RWPE2 (cell line): ENCODE measurements around the gene LPCAT1.
A peak's percentile ranks its signal among the peaks of the same experiment; 100 is the strongest.

ENCODE experiments used
- ATAC-seq: fragments of 200-7000 bp; cut with Tn5 transposase; 3 replicates; pipeline ENCODE4 v1.9.1; 2021; ENCODE audit warnings: low read depth
- DNase-seq: peaks from one replicate; pipeline ENCODE4 v3.0.0-alpha.2; 2020; ENCODE audit warnings: low spot score
- H3K27ac ChIP-seq: fragments of 450-650 bp; 2 replicates; pipeline ENCODE4 v1.5.1; 2017; ENCODE audit warnings: mild to moderate bottlenecking; ENCODE audit not compliant: poor library complexity, severe bottlenecking
- H3K27me3 ChIP-seq: fragments of 250-450 bp; sonication (Bioruptor Pico); 2 replicates; pipeline ENCODE4 v1.5.1; 2021; ENCODE audit warnings: mild to moderate bottlenecking, moderate library complexity; ENCODE audit not compliant: insufficient read depth, poor library complexity, severe bottlenecking
- H3K36me3 ChIP-seq: fragments of 250-450 bp; sonication (Bioruptor Pico); 2 replicates; pipeline ENCODE4 v1.5.1; 2020; ENCODE audit warnings: low read depth, mild to moderate bottlenecking, moderate library complexity
- H3K4me1 ChIP-seq: fragments of 250-450 bp; sonication (Bioruptor Pico); 2 replicates; pipeline ENCODE4 v1.5.1; 2021; ENCODE audit warnings: mild to moderate bottlenecking, moderate library complexity; ENCODE audit not compliant: insufficient read depth, poor library complexity, severe bottlenecking
- H3K4me3 ChIP-seq: fragments of 250-450 bp; sonication (Bioruptor Pico); 2 replicates; pipeline ENCODE4 v1.5.1; 2021; ENCODE audit warnings: mild to moderate bottlenecking, moderate library complexity; ENCODE audit not compliant: severe bottlenecking
- H3K9me3 ChIP-seq: fragments of 250-450 bp; sonication (Bioruptor Pico); 2 replicates; pipeline ENCODE4 v1.5.1; 2021; ENCODE audit warnings: mild to moderate bottlenecking, moderate library complexity; ENCODE audit not compliant: severe bottlenecking
- TF ChIP-seq, protein P1 (sequence below): fragments of 450-650 bp; IDR thresholded peaks from one replicate; pipeline ENCODE4 v1.5.1; 2017; ENCODE audit warnings: mild to moderate bottlenecking, moderate library complexity; ENCODE audit not compliant: poor library complexity, severe bottlenecking

The LPCAT1 gene

DNA sequence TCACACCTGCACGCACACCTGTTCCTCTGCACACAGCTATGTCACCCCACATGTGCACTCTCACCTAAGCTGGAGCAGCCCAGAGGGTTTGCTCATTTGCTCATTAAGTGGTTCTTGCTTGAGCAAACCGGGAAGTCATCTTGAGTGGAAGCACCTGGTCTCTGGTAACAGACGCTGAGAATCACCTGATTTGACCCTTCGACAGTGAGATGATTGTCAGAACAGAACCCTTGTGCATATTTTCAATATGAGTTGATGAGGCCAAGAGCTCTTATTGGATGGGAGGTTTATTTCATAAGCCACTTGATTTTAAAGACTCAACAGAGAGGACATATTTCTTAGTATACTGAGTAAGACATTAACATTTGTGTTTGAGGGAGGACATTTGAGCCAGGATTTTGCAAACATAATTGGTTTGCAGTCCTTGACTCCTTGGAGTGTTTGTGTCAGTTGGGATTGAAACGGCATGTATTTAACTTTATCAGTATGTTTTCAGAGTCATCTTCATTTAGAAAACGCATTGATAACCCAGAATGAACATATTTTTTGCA lies 22.1 kb upstream of the LPCAT1 start:
- TF ChIP-seq, protein P1, sequence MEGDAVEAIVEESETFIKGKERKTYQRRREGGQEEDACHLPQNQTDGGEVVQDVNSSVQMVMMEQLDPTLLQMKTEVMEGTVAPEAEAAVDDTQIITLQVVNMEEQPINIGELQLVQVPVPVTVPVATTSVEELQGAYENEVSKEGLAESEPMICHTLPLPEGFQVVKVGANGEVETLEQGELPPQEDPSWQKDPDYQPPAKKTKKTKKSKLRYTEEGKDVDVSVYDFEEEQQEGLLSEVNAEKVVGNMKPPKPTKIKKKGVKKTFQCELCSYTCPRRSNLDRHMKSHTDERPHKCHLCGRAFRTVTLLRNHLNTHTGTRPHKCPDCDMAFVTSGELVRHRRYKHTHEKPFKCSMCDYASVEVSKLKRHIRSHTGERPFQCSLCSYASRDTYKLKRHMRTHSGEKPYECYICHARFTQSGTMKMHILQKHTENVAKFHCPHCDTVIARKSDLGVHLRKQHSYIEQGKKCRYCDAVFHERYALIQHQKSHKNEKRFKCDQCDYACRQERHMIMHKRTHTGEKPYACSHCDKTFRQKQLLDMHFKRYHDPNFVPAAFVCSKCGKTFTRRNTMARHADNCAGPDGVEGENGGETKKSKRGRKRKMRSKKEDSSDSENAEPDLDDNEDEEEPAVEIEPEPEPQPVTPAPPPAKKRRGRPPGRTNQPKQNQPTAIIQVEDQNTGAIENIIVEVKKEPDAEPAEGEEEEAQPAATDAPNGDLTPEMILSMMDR = no peak
- H3K27me3 ChIP-seq = no peaks in the 10 kb centered on the region
- ATAC-seq (peak; percentile 73), DNase-seq (peak; percentile 77)
- no peaks in the 10 kb centered on the region for H3K36me3 ChIP-seq
- H3K27ac ChIP-seq = peak overlapping the region; percentile 55
- peaks cover 28% of the 10 kb centered on the region for H3K4me1 ChIP-seq
- no peaks in the 10 kb centered on the region for H3K9me3 ChIP-seq
- H3K4me3 ChIP-seq = no peak overlapping the region

DNA sequence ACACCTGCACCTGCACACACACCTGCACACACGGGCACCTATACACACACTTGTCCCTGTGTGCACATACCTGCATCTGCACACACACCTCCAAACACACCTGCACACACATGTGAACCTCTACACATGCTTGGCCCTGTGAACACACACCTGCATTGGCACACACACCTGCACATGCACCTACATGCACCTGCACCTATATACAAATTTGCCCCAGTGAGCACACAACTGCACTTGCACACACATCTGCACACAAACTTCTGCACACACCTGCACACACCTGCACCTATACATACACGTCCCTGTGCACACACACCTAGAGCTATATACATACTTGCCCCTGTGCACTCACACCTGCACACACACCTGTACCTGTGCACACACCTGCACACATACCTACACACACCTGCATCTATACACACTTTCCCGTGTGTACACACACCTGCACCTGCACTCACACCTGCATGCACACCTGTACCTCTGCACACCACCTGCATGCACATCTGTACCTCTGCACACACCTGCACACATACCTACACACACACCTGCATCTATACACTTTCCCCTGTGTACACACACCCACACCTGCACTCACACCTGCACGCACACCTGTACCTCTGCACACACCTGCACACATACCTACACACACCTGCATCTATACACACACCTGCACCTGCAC lies 21.5 kb upstream of the LPCAT1 start:
- peak overlapping the region; percentile 55 for H3K27ac ChIP-seq
- ATAC-seq (no peak), DNase-seq (no peak)
- peaks cover 28% of the 10 kb centered on the region for H3K4me1 ChIP-seq
- TF ChIP-seq, protein P1 = no peak
- no peaks in the 10 kb centered on the region for H3K36me3 ChIP-seq
- no peaks in the 10 kb centered on the region for H3K9me3 ChIP-seq
- H3K27me3 ChIP-seq = no peaks in the 10 kb centered on the region
- H3K4me3 ChIP-seq = no peak overlapping the region

- ATAC-seq (no peak), DNase-seq (peak; percentile 70)
- Histone ChIP-seq H3K27me3 (no peaks in the 10 kb centered on the region), H3K36me3 (no peaks in the 10 kb centered on the region), H3K27ac (peak overlapping the region; percentile 33), H3K4me1 (peaks cover 28% of the 10 kb centered on the region), H3K4me3 (no peak overlapping the region), H3K9me3 (no peaks in the 10 kb centered on the region)
- TF ChIP-seq, protein P1 = no peak
These were observed 20.7 kb upstream of the LPCAT1 start for GRCh38 chr5:1544294-1544961.

DNA sequence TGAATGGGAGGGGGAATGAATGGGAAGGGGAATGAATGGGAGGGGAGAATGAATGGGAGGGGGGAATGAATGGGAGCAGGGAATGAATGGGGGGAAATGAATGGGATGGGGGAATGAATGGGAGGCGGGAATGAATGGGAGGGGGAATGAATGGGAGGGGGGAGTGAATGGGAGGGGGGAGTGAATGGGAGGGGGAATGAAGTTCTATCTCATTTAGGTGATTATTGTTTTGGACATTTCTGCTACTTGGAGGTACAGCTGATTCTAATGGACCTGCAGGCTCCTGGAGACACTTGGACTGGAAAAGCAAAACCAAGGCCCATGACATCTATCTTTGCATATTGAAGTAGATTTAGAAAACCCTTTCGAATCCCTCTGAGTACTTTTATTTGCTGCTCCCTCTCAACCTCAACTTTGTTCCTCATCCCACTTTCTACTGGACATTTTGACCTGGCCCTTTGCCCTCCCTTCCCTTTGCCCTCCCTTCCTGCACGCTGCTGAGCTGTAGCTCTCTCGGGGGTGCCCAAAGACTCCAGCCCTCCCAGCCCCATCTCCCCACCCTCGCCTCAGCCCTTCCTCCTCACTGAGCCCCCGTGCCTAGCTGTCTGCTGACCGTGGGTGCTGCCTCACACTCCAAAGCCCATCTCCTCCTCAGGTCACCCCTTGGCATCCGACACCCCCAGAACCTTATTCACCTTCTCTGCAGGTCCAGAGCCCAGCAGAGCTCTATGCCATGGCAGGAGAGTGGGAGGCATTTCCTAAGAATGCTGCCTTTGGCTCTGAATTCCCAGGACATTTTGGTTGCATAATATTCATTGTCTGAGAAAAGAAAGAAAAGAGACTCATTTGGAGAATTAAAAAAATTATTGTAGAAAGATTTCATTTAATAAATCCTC lies 19.9 kb upstream of the LPCAT1 start:
- ATAC-seq = no peak

More for the DNA sequence above, 19.9 kb upstream of the LPCAT1 start:
- DNase-seq = peak; percentile 54
- no peak overlapping the region for H3K4me3 ChIP-seq
- no peaks in the 10 kb centered on the region for H3K36me3 ChIP-seq
- H3K4me1 ChIP-seq = peaks cover 28% of the 10 kb centered on the region
- TF ChIP-seq, protein P1 = no peak
- H3K9me3 ChIP-seq = no peaks in the 10 kb centered on the region
- H3K27ac ChIP-seq = peak overlapping the region; percentile 33
- no peaks in the 10 kb centered on the region for H3K27me3 ChIP-seq
